Left renal cortex interstitium (tissue), 4 donors: ENCODE results near the gene BMP6. TPM values are rescaled to one million over a fixed set of nuclear protein-coding genes. Genes with fewer than 3 reads are reported as not detected.

Experiments
- DNase-seq, 4 donors: peaks; one replicate each; pipeline ENCODE4 v3.0.0-alpha.2; 2013; ENCODE audit warnings: low read depth in 4 of 4, low spot score in 2 of 4, missing footprints in 1 of 4
- polyA plus RNA-seq, 4 donors: library from polyadenylated mRNA; unstranded; fragments of 120-200 nt; gene quantifications; one replicate each; pipeline ENCODE4 v1.2.1, GENCODE V29; 2013; ENCODE audit not compliant: insufficient read length in 4 of 4

Gene BMP6
- polyA plus RNA-seq, 4 donors = 6.1 to 7.4 (median 7.1) TPM

DNA sequence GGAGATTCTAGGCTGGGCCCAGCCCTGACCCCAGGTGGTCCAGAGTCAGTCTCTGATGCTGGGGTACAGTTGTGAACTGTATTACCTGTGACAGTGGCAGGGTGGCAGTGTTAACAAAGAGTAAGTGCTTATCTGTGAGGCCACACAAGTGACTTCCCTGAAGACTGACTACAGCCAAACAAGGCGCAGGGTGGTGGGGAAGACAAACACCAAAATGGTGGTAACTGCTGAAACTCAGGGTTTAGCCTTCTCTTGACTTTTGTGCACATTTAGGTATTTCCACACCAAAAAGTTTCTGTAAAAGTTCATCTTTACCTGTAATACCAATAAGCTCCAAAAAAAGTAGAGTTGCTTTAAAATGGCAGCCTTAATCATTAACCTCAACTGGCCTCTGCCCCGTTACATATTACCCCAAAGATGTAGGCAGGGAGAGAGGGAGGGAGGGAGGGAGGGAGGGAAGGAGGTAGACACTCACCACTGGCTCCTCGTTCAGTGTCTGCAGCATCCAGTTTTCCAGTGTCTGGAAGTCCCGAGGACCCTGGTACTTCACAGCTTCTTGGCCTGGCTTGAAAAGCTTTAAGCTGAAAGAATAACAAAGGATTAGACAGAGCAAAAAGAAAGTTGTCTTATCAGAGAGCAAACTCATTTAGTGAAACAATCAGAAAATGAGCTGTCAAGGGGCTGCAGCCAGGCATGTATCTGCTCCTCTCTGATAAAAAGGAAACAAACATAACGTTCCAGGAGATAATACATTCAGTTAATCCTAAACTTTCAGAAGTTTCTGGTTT lies 173.4 kb downstream of the BMP6 start:
- DNase-seq = no peak

- DNase-seq = no peak
Measured at GRCh38 chr6:7899889-7900213, 174.0 kb downstream of the BMP6 start.

GRCh38 chr6:7900621-7901020 lies 174.7 kb downstream of the BMP6 start:
- no peak for DNase-seq

DNA sequence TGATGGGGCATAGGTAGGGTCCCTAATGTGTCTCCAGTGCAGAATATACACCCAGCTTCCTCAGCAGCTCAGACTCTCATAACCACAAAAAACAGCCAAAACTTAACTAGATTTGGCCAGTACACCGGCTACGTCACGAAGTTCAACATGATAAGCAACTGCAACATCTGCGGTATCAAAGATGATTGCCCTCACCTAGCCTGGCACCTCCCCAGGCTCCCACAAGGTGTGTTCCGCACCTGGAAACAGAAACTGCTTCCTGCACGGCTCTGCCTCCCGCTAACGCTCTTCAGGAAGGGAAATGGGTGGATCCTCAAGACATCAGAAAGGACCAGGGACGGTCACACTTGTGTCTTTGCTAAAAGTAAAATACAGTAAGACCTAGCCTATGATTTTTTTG lies 175.2 kb downstream of the BMP6 start:
- DNase-seq = no peak

- DNase-seq = no peak
Measured at GRCh38 chr6:7901780-7902179, 175.9 kb downstream of the BMP6 start.

DNA sequence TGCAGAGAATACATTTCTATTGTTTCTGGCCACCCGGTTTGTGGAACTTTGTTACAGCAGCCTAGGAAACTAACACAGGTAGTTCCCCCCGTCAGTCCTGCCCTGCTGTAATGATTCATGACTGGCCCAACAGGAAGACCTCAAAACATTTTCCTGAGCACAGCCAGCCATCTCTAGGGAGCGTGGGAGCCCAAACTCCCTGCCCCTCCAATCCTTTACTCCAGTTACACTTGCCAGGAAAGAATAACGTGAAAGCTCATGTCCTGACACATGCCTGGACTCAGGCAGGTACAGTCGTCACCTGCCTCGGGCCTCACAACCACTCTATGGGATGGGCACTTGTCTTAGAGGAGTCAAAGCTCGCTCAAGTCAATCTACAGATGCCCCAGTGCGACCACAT lies 176.3 kb downstream of the BMP6 start:
- no peak for DNase-seq

- DNase-seq = no peak
Measured at GRCh38 chr6:7902867-7903266, 177.0 kb downstream of the BMP6 start.

DNA sequence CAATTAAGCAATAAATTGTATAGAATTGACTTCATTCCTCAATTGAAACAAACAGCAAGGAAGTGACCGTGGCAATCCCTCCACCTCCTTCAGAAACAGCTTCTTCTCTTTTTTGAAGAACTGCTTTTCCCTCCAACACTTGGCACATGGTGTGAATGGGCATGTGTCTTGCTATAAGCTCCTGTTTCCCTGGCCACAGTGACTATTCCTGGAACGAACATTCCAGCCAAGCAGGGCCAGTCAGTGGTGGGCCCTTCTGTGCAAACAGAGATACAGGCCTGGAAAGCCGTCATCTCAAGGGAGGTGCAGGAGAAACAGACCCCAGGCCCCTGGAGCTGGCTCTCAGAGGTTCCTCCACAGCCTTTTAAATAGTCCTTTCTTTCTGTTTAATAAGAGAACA lies 177.8 kb downstream of the BMP6 start:
- DNase-seq = no peak

- no peak for DNase-seq
Measured at GRCh38 chr6:7904654-7905319, 178.9 kb downstream of the BMP6 start.

DNA sequence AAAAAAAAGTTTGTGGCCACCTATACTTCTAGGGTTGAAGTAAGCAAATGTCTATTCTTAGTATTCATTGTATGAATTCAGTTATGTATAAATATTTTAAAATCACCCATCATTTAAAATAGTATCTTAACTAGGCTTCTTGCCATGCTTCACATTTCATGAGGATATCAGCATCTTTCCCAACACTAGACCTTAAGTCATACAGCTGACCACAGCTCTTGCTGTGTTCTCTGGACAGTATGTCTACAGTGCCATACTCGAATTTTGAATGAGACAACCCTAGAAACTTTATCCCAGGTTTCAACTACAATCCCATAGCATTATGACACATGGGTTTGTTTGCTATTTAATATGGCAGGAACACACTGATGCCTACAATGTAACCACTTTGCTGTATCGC lies 179.5 kb downstream of the BMP6 start:
- no peak for DNase-seq

- DNase-seq = no peak
Measured at GRCh38 chr6:7906741-7907140, 180.8 kb downstream of the BMP6 start.

- DNase-seq = no peak
Measured at GRCh38 chr6:7907159-7907558, 181.3 kb downstream of the BMP6 start.

GRCh38 chr6:7909323-7910276 lies 183.7 kb downstream of the BMP6 start:
- no peak for DNase-seq

GRCh38 chr6:7910298-7910653 lies 184.4 kb downstream of the BMP6 start:
- DNase-seq = no peak

DNA sequence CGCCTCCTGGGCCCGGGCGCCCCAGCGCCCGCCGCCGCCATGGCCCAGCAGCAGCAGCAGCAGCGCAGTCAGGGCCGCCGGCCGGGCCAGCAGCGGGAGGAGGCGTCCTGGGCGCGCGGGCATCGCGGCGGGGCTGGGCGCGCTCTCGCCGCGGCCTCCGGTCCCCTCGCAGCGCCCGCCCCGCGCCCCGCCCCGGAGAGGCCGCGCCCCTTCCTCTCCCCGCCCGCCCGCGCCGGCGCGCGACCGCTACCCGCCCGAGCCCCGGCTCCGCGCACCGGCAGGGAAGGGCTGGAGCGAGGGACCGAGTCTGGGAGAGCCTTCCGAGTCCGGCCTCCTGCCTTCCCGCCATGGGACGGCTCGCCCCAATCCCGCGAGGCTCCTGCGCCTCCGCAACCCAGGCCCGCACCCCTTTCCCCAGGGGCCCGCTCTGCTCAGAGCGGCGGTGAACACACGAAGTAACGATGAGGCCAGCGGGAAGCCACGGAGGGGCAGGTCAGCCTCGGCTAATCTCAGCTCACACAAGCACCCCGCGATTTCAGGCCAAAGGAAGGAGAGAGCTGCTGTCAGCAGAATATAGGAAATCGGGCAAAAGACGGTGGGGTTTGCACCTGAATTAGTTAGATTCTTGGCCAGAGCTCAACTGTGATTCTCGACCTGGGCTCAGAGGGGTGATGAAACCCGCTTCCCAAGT lies 184.9 kb downstream of the BMP6 start, which contains the start of gene TXNDC5:
TXNDC5 (minus strand) TSS at position 135 of the 691 bp plus-strand sequence; CDS start at position 123, 12 bp downstream.
- peak in 2 of 4 donors; percentile 52 to 65 for DNase-seq

DNA sequence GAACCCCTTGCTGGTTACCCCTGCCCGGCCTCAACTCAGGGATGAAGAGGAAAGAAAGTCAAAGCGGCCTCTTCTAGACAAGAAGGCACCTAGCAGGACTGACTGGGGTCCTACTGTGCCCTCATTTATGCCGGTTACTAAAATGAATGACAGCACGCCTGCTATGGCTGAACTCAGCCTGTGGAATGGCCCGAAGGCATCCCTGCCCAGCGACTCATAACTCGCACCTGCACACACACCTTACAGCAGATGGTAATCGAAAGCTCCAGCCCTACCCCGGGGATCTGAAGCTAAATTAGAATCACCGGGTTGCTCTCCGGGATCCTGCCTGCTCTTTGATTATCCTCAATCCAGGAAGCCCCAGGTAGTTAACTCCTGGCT lies 185.4 kb downstream of the BMP6 start:
- DNase-seq = no peak

- DNase-seq = no peak
Measured at GRCh38 chr6:7912024-7912423, 186.1 kb downstream of the BMP6 start.

GRCh38 chr6:7912736-7913517 lies 187.0 kb downstream of the BMP6 start:
- no peak for DNase-seq

DNA sequence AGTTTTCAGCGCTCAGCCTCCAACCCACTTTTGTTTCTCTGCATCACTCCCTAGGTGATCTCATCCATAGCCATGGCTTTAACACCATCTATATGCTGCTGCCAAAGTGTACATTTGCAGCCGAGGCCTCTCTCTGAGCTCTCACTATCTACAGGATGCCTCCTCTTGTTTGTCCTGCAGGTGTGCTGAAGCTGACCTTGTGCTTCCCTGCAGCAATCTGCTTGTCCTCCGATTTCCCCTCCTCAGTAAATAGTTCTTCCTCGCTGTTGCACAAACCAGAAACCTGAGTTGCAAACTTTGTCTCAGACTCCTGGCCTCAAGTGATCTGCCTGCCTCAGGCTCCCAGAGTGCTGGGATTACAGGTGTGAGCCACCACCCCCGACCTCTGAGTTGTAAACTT lies 188.4 kb downstream of the BMP6 start:
- DNase-seq = no peak
